SK-N-SH treated with all-trans-retinoic acid at 6 μM for 48 hours (cell line): ENCODE results near the gene IRGQ.

Source experiments
- ARNTL ChIP-seq: fragments of 450-650 bp; formaldehyde crosslinking; IDR thresholded peaks from 2 replicates; pipeline ENCODE4 v1.5.0; 2020; ENCODE audit warnings: low read depth, mild to moderate bottlenecking, moderate library complexity, borderline replicate concordance
- RARB ChIP-seq: fragments of 250-450 bp; sonication (Bioruptor Pico); IDR thresholded peaks from 2 replicates; pipeline ENCODE4 v1.8.0; 2021; ENCODE audit warnings: mild to moderate bottlenecking, moderate library complexity
- TOX ChIP-seq: fragments of 250-450 bp; sonication (Bioruptor Pico); IDR thresholded peaks from 2 replicates; pipeline ENCODE4 v1.8.0; 2021; ENCODE audit warnings: mild to moderate bottlenecking, moderate library complexity, borderline replicate concordance
- ZNF565 ChIP-seq: fragments of 450-650 bp; formaldehyde crosslinking; conservative IDR thresholded peaks from 2 replicates; pipeline ENCODE4 v1.5.0; 2020; ENCODE audit warnings: low read depth, mild to moderate bottlenecking, moderate library complexity
- ZNF70 ChIP-seq: fragments of 450-650 bp; formaldehyde crosslinking; IDR thresholded peaks from 2 replicates; pipeline ENCODE4 v1.5.0; 2020; ENCODE audit warnings: mild to moderate bottlenecking, moderate library complexity
- TF ChIP-seq, protein P1 (sequence below): fragments of 250-450 bp; sonication (Bioruptor Pico); IDR thresholded peaks from 2 replicates; pipeline ENCODE4 v1.8.0; 2020; ENCODE audit warnings: mild to moderate bottlenecking, moderate library complexity, borderline replicate concordance
- TF ChIP-seq, protein P2 (sequence below): fragments of 250-450 bp; sonication (Bioruptor Pico); IDR thresholded peaks from 2 replicates; pipeline ENCODE4 v1.5.1; 2021; ENCODE audit warnings: mild to moderate bottlenecking, moderate library complexity

DNA sequence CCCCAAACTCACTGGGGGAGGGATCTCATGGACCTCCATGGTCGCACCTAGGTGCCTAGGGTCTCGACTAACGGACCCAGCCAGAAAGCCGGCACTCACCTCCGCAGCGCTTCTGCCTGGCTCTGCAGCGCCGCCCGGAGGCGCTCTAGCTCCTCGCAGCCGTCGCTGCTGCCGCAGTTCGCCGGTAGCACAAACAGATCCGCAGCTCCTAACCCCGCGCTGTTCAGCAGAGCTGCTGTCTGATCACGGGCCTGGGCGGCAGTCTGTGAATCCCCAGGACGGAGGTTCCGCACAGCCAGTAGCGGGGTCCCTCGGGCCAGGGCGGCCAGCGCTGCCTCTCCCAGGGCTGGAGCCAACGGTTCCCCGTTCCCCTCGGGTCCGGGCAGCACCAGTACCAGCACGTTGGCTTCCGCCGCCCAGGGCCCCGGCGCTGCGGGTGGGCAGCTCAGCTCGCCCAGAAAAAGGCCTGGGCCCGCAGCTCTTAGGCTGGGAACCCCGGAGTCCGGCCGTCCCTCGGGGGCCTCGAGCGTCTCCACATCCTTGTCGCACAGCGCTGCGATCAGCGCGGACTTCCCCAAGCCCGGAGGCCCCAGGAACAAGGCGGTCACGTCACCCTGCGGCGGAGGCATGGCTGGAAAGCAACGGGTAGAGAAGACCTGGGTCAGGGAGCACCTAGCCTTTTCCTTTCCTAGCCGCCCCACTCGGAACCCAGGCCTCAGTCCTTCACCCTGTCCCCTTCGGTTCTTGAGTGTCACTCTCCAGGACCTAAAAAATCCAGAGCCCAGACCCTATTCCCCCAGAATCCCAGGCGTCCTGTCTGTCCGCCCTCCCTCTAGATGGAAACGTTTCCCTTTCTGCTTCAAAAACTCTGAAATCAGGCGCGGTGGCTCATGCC, 977 bp downstream of the IRGQ start:
- TF ChIP-seq ZNF70 (CRISPR knock-in tag) (no peak), RARB (CRISPR knock-in tag) (no peak), ARNTL (CRISPR knock-in tag) (no peak), TOX (CRISPR knock-in tag) (no peak), ZNF565 (no peak)
- TF ChIP-seq, protein P1, sequence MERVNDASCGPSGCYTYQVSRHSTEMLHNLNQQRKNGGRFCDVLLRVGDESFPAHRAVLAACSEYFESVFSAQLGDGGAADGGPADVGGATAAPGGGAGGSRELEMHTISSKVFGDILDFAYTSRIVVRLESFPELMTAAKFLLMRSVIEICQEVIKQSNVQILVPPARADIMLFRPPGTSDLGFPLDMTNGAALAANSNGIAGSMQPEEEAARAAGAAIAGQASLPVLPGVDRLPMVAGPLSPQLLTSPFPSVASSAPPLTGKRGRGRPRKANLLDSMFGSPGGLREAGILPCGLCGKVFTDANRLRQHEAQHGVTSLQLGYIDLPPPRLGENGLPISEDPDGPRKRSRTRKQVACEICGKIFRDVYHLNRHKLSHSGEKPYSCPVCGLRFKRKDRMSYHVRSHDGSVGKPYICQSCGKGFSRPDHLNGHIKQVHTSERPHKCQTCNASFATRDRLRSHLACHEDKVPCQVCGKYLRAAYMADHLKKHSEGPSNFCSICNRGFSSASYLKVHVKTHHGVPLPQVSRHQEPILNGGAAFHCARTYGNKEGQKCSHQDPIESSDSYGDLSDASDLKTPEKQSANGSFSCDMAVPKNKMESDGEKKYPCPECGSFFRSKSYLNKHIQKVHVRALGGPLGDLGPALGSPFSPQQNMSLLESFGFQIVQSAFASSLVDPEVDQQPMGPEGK (CRISPR knock-in tag), result no peak
- TF ChIP-seq, protein P2, sequence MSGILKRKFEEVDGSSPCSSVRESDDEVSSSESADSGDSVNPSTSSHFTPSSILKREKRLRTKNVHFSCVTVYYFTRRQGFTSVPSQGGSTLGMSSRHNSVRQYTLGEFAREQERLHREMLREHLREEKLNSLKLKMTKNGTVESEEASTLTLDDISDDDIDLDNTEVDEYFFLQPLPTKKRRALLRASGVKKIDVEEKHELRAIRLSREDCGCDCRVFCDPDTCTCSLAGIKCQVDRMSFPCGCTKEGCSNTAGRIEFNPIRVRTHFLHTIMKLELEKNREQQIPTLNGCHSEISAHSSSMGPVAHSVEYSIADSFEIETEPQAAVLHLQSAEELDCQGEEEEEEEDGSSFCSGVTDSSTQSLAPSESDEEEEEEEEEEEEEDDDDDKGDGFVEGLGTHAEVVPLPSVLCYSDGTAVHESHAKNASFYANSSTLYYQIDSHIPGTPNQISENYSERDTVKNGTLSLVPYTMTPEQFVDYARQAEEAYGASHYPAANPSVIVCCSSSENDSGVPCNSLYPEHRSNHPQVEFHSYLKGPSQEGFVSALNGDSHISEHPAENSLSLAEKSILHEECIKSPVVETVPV (CRISPR knock-in tag), result no peak
